Epithelial cell of proximal tubule (primary cell): ENCODE results near the gene TUBB1. TPM values are rescaled to one million over a fixed set of nuclear protein-coding genes. Genes with fewer than 3 reads are reported as not detected.
A peak's percentile ranks its signal among the peaks of the same experiment; 100 is the strongest.

Experiments
- DNase-seq: peaks from one replicate; pipeline ENCODE4 v3.0.0-alpha.2; 2011; ENCODE audit warnings: low read depth
- H3K4me3 ChIP-seq: 2 replicates; pipeline ENCODE4 v1.5.1; 2011; ENCODE audit warnings: low read depth, mild to moderate bottlenecking, low read length
- total RNA-seq: library from RNA; depleted of rRNA; stranded (reverse); fragments of >200 nt; gene quantifications from 2 replicates; pipeline ENCODE4 v1.2.3, GENCODE V29; 2015
- TF ChIP-seq, protein P1 (sequence below): conservative IDR thresholded peaks from 2 replicates; pipeline ENCODE4 v1.5.1; 2012; ENCODE audit warnings: low read depth, mild to moderate bottlenecking, low read length

Gene TUBB1
- total RNA-seq, 1 donor from 2014 or later: not detected

DNA sequence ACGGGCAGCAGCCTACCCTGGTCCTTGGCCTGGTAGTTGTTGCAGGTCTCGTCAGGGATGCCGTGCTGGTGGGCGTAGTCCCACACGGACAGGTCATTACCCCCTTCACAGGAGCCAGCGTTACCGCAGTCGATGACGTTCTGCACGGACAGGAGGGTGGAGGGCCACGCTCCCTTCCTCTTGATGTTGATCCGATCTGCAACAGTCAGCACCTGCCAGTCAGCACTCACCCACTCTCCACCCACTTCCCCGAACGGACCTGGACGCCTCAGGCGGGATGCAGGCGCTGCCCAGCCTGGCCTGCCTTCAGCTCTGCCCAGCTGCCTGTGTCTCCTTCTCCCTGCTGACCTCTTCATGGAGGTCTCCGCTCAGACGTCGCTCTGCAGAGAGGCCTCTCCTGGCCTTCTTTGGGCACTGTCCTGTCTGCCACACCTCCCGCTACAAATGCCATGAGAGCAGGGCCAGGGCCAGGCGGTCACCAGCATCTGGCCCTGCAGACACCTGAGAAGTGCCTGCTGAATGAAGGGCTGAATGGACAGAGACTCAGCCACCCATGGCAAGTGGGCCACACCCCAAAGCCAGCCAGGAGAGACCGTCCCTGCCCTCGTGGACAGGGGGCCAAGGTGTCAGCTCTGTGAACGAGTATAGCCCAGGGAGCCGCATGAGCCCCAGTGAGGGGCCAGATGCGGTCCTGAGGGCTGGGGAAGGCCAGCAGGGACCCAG is 17.6 kb upstream of the TUBB1 start:
- DNase-seq: no peak
- H3K4me3 ChIP-seq: no peak overlapping the region
- TF ChIP-seq, protein P1, sequence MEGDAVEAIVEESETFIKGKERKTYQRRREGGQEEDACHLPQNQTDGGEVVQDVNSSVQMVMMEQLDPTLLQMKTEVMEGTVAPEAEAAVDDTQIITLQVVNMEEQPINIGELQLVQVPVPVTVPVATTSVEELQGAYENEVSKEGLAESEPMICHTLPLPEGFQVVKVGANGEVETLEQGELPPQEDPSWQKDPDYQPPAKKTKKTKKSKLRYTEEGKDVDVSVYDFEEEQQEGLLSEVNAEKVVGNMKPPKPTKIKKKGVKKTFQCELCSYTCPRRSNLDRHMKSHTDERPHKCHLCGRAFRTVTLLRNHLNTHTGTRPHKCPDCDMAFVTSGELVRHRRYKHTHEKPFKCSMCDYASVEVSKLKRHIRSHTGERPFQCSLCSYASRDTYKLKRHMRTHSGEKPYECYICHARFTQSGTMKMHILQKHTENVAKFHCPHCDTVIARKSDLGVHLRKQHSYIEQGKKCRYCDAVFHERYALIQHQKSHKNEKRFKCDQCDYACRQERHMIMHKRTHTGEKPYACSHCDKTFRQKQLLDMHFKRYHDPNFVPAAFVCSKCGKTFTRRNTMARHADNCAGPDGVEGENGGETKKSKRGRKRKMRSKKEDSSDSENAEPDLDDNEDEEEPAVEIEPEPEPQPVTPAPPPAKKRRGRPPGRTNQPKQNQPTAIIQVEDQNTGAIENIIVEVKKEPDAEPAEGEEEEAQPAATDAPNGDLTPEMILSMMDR: no peak

DNA sequence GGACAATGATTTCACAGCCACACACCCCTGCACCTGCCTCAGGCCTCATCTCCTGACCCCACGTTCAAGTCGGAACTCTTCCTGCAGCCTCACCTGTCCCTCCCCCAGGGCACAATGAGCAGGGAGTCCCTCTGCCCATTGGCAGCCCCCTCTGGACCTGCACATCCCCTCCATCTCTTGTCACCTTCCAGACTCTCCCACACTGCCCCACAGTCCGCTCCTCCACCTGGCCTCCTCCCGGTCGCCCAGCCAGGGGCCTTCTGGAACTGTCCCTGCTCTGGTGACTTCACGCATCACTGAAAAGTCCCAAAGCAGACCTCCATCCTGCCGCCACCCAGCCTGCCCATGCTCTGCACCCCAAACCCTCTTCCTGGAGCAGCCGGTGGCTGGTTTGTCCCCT is 16.8 kb upstream of the TUBB1 start:
- DNase-seq: no peak
- H3K4me3 ChIP-seq: no peak overlapping the region
- TF ChIP-seq, protein P1: no peak

- no peak overlapping the region for H3K4me3 ChIP-seq
- TF ChIP-seq, protein P1: no peak
- no peak for DNase-seq
These were observed 16.3 kb upstream of the TUBB1 start for GRCh38 chr20:59002874-59003399.

GRCh38 chr20:59003836-59004492 is 15.3 kb upstream of the TUBB1 start:
- no peak for DNase-seq
- H3K4me3 ChIP-seq: no peak overlapping the region
- TF ChIP-seq, protein P1: no peak

DNA sequence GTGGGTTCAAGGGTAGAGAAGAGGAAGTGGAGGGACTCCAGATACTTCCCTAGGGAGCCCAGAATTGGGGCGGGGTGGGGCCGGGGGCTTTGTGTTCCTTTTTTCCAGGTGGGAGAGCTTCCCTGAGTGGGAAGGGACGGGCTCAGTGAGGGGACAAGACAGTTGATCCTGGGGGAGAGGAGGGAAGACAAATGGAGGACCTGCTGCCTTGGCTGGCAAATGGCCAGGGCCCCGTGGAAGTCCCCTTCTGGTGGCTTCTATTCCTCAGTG is 14.8 kb upstream of the TUBB1 start:
- no peak for DNase-seq
- no peak overlapping the region for H3K4me3 ChIP-seq
- TF ChIP-seq, protein P1: no peak

GRCh38 chr20:59004763-59005522 is 14.3 kb upstream of the TUBB1 start:
- peak overlapping the region; percentile 85 for H3K4me3 ChIP-seq
- TF ChIP-seq, protein P1: no peak
- no peak for DNase-seq
